GDM1 (cell line): ENCODE results near the gene ARHGAP22.

Experiments used
- DNase-seq: peaks from one replicate; lab custom pipeline; 2025; lab: John Stamatoyannopoulos, UW

The ARHGAP22 gene

GRCh38 chr10:48552946-48553564 lies 51.8 kb downstream of the ARHGAP22 start:
- no peak for DNase-seq

GRCh38 chr10:48551861-48552591 lies 52.8 kb downstream of the ARHGAP22 start:
- peak; percentile 45 for DNase-seq

GRCh38 chr10:48550977-48551376 lies 53.9 kb downstream of the ARHGAP22 start:
- no peak for DNase-seq

- DNase-seq, result no peak
Observed at GRCh38 chr10:48550071-48550691, 54.7 kb downstream of the ARHGAP22 start.

- no peak for DNase-seq
Observed at GRCh38 chr10:48549236-48549635, 55.6 kb downstream of the ARHGAP22 start.

GRCh38 chr10:48548531-48549135 lies 56.2 kb downstream of the ARHGAP22 start:
- DNase-seq, result no peak

- no peak for DNase-seq
Observed at GRCh38 chr10:48547981-48548380, 56.9 kb downstream of the ARHGAP22 start.

- no peak for DNase-seq
Observed at GRCh38 chr10:48547061-48547895, 57.6 kb downstream of the ARHGAP22 start.

GRCh38 chr10:48545462-48546145 lies 59.3 kb downstream of the ARHGAP22 start:
- no peak for DNase-seq

- no peak for DNase-seq
Observed at GRCh38 chr10:48543182-48543844, 61.6 kb downstream of the ARHGAP22 start.

GRCh38 chr10:48542471-48543181 lies 62.2 kb downstream of the ARHGAP22 start:
- DNase-seq, result no peak

GRCh38 chr10:48541144-48541795 lies 63.6 kb downstream of the ARHGAP22 start:
- no peak for DNase-seq

GRCh38 chr10:48538611-48539010 lies 66.3 kb downstream of the ARHGAP22 start:
- DNase-seq, result no peak

- no peak for DNase-seq
Observed at GRCh38 chr10:48536916-48537890, 67.7 kb downstream of the ARHGAP22 start.

- DNase-seq, result no peak
Observed at GRCh38 chr10:48536156-48536500, 68.7 kb downstream of the ARHGAP22 start.

GRCh38 chr10:48535416-48536155 lies 69.3 kb downstream of the ARHGAP22 start:
- DNase-seq, result no peak

GRCh38 chr10:48533951-48534720 lies 70.7 kb downstream of the ARHGAP22 start:
- DNase-seq, result no peak
